ENCODE measurements around the gene FBXL19.

Gene FBXL19

GRCh38 chr16:30896889-30897733, 26.3 kb upstream of the FBXL19 start:
- Histone ChIP-seq H3K27ac (no peak overlapping the region), H3K4me3 (ENCODE audit: low read depth, low read length) (no peak overlapping the region), H3K36me3 (no peaks in the 10 kb centered on the region), H3K27me3 (ENCODE audit: insufficient read depth, low read depth, severe bottlenecking) (no peaks in the 10 kb centered on the region), H3K9me3 (ENCODE audit: severe bottlenecking) (no peaks in the 10 kb centered on the region)
- DNase-seq = no peak
- TF ChIP-seq CTCF (IDR thresholded peaks at IDR 0.05; ENCODE audit: low read depth, low read length) = no peak

GRCh38 chr16:30899794-30900193, 23.6 kb upstream of the FBXL19 start:
- no peak for DNase-seq
- no peak for TF ChIP-seq CTCF (IDR thresholded peaks at IDR 0.05; ENCODE audit: low read depth, low read length)
- H3K36me3 ChIP-seq = no peaks in the 10 kb centered on the region
- no peak overlapping the region for H3K27ac ChIP-seq
- H3K9me3 ChIP-seq (ENCODE audit: severe bottlenecking) = no peaks in the 10 kb centered on the region
- H3K27me3 ChIP-seq (ENCODE audit: insufficient read depth, low read depth, severe bottlenecking) = no peaks in the 10 kb centered on the region
- no peak overlapping the region for H3K4me3 ChIP-seq (ENCODE audit: low read depth, low read length)

DNA sequence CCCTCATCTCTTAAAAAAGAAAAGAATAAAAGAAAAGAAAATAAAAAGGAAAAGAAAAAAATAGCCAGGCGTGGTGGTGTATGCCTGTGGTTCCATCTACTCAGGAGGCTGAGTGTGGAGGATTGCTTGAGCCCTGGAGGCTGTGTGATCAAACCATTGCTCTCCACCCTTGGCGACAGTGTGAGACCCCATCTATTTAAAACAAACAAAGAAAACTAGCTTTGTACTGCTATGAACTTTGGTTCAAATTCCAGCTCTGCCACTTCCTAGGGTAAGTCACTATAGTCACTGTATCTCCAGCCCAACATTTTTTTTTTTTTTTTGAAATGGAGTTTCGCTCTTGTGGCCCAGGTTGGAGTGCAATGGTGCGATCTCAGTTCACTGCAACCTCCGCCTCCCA, 22.8 kb upstream of the FBXL19 start:
- Histone ChIP-seq H3K36me3 (no peaks in the 10 kb centered on the region), H3K27ac (no peak overlapping the region), H3K27me3 (ENCODE audit: insufficient read depth, low read depth, severe bottlenecking) (no peaks in the 10 kb centered on the region), H3K4me3 (ENCODE audit: low read depth, low read length) (no peak overlapping the region), H3K9me3 (ENCODE audit: severe bottlenecking) (no peaks in the 10 kb centered on the region)
- DNase-seq = no peak
- TF ChIP-seq CTCF (IDR thresholded peaks at IDR 0.05; ENCODE audit: low read depth, low read length) = no peak

DNA sequence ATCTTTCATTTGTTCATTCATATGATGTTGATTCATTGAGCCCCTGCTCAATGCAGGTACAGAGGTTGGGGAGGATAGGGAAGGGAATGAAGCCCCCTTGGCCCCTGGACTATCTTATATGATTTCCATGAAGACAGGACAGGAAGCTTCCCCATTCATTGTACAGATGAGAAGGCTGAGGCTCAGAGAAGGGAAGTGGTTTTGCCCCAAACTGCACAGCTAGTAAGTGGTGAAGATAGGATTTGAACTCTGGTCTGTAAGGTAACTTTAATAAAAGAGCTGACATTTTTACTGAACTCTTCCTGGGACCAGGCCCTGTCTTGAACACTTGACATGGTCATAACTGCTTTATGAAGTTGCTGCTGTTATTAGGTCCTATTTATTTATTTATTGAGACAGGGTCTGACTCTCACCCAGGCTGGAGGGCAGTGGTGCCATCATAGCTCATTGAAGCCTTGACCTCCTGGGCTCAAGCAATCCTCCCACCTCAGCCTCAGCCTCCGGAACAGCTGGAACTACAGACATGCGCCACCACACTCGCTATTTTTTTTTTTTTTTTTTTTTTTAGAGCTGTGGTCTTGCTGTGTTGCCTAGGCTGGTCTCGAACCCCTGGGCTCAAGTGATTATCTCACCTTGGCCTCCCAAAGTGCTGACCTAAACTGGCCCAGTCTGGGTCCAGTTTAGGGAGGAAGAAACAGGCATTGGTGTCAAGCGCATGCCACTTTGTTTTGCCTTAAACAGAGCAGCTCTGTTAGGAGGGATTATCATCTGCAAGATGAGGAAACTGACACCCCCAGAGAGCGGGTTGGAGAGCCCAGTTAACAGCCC, 22.0 kb upstream of the FBXL19 start:
- Histone ChIP-seq H3K4me3 (ENCODE audit: low read depth, low read length) (peak overlapping the region; percentile 47), H3K27me3 (ENCODE audit: insufficient read depth, low read depth, severe bottlenecking) (no peaks in the 10 kb centered on the region), H3K36me3 (no peaks in the 10 kb centered on the region), H3K27ac (peak overlapping the region; percentile 68), H3K9me3 (ENCODE audit: severe bottlenecking) (no peaks in the 10 kb centered on the region)
- no peak for TF ChIP-seq CTCF (IDR thresholded peaks at IDR 0.05; ENCODE audit: low read depth, low read length)
- DNase-seq = no peak

- Histone ChIP-seq H3K27ac (peak overlapping the region; percentile 79), H3K27me3 (ENCODE audit: insufficient read depth, low read depth, severe bottlenecking) (no peaks in the 10 kb centered on the region), H3K9me3 (ENCODE audit: severe bottlenecking) (no peaks in the 10 kb centered on the region), H3K36me3 (no peaks in the 10 kb centered on the region), H3K4me3 (ENCODE audit: low read depth, low read length) (peak overlapping the region; percentile 47)
- TF ChIP-seq CTCF (IDR thresholded peaks at IDR 0.05; ENCODE audit: low read depth, low read length) = peak; percentile 35
- DNase-seq = peak; percentile 68
Measured at GRCh38 chr16:30902029-30902972, 21.1 kb upstream of the FBXL19 start.

All from WERI-Rb-1 (cell line).